Peyer's patch (tissue), 4 donors: ENCODE results near the gene SLC25A53. TPM values are rescaled to one million over a fixed set of nuclear protein-coding genes. Genes with fewer than 3 reads are reported as not detected.
"Not testable (repeated sequence)": the region's sequence is repeated elsewhere in the genome, so short reads cannot be mapped to it uniquely, and the experiment has no call there.

Experiments
- DNase-seq, 3 donors: peaks; one replicate each; pipeline ENCODE4 v3.0.0-alpha.2; 2017 to 2019
- H3K27ac ChIP-seq, 4 donors: fragments of 200-600 bp; sonication (generic); one replicate each; pipeline ENCODE4 v1.5.1; 2016 to 2019
- H3K27me3 ChIP-seq, 2 donors: fragments of 200-600 bp; sonication (generic); one replicate each; pipeline ENCODE4 v1.5.1; 2019
- H3K36me3 ChIP-seq, 3 donors: fragments of 200-600 bp; sonication (generic); one replicate each; pipeline ENCODE4 v1.5.1; 2016 to 2019
- H3K4me1 ChIP-seq, 4 donors: fragments of 200-600 bp; sonication (generic); one replicate each; pipeline ENCODE4 v1.5.1; 2016 to 2019
- H3K4me3 ChIP-seq, 4 donors: fragments of 200-600 bp; sonication (generic); 1 replicate in 3 of 4; 2 replicates in 1 of 4; pipeline ENCODE4 v1.5.1; 2016 to 2019; ENCODE audit warnings: mild to moderate bottlenecking in 1 of 4
- H3K9me3 ChIP-seq, 4 donors: fragments of 200-600 bp; sonication (generic); one replicate each; pipeline ENCODE4 v1.5.1; 2016 to 2019; ENCODE audit warnings: mild to moderate bottlenecking in 1 of 4
- POLR2A ChIP-seq, 2 donors: fragments of 450-650 bp; IDR thresholded peaks; one replicate each; pipeline ENCODE4 v1.5.1; 2017; ENCODE audit warnings: antibody characterized with exemption in 2 of 2, mild to moderate bottlenecking in 2 of 2, moderate library complexity in 2 of 2
- total RNA-seq, 4 donors: library from RNA; depleted of rRNA; stranded (reverse); fragments of >200 nt; gene quantifications; one replicate each; pipeline ENCODE4 v1.1.0, GENCODE V29; 2016
- TF ChIP-seq, protein P1 (sequence below), 6 experiments: fragments of 450-650 bp in 4 of 6; fragments of 200-600 bp in 2 of 6; sonication (generic) in 1 of 6; IDR thresholded peaks; one replicate each; pipeline ENCODE4 v1.5.1; 2017 to 2019; ENCODE audit warnings: antibody characterized with exemption in 6 of 6, mild to moderate bottlenecking in 3 of 6, moderate library complexity in 1 of 6

Gene SLC25A53
- total RNA-seq, 4 donors from 2014 or later = 8.1 to 11.3 (median 9.6) TPM

GRCh38 chrX:104112326-104112951 lies 44.4 kb downstream of the SLC25A53 start, which contains the start of gene ZCCHC18:
Gene ZCCHC18, plus strand, starts transcription at chrX:104112523. Its CDS starts 1,589 bp downstream, at chrX:104114112.
- Histone ChIP-seq H3K36me3 (no peaks in the 10 kb centered on the region), H3K4me1 (no peaks in the 10 kb centered on the region), H3K27me3 (no peaks in the 10 kb centered on the region), H3K27ac (peak within 1 kb of the TSS; percentile 67 to 81 (median 75)), H3K4me3 (peak within 1 kb of the TSS; percentile 41 to 59 (median 54)), H3K9me3 (no peaks in the 10 kb centered on the region)
- DNase-seq = peak; percentile 51 to 67 (median 55)
- TF ChIP-seq POLR2A (IDR thresholded peaks at IDR 0.05) = no peak
- TF ChIP-seq, protein P1, sequence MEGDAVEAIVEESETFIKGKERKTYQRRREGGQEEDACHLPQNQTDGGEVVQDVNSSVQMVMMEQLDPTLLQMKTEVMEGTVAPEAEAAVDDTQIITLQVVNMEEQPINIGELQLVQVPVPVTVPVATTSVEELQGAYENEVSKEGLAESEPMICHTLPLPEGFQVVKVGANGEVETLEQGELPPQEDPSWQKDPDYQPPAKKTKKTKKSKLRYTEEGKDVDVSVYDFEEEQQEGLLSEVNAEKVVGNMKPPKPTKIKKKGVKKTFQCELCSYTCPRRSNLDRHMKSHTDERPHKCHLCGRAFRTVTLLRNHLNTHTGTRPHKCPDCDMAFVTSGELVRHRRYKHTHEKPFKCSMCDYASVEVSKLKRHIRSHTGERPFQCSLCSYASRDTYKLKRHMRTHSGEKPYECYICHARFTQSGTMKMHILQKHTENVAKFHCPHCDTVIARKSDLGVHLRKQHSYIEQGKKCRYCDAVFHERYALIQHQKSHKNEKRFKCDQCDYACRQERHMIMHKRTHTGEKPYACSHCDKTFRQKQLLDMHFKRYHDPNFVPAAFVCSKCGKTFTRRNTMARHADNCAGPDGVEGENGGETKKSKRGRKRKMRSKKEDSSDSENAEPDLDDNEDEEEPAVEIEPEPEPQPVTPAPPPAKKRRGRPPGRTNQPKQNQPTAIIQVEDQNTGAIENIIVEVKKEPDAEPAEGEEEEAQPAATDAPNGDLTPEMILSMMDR (IDR thresholded peaks at IDR 0.05) = no peak

GRCh38 chrX:104110491-104111240 lies 46.1 kb downstream of the SLC25A53 start:
- H3K4me3 ChIP-seq, H3K27me3 ChIP-seq, H3K36me3 ChIP-seq, H3K4me1 ChIP-seq, H3K9me3 ChIP-seq: not testable (repeated sequence)
- H3K27ac ChIP-seq = peak overlapping the region; percentile 24 to 81 (median 64)
- DNase-seq = peak in 1 of 3 donors; percentile 51

DNA sequence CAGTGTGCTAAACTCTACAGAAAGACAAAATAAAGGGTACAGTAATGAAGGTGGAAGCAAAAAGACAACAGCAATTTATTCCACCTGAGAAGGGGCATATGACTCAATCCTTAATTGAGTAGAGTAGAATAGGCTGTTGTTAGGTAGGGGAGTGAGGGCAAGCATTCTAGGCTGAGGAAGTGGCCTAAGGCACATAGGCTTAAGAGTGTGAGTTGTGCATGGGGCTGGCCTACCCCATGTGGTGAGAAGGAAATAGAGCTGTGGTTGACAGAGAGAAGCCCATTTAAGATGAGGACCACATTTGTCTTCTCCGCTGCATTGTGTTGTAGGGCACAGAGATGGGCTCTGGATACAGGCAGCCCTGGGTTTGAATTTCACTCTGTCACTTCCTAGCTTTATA lies 47.9 kb downstream of the SLC25A53 start:
- TF ChIP-seq, protein P1 (IDR thresholded peaks at IDR 0.05) = no peak
- no peak for TF ChIP-seq POLR2A (IDR thresholded peaks at IDR 0.05)
- Histone ChIP-seq H3K9me3 (no peaks in the 10 kb centered on the region), H3K27me3 (no peaks in the 10 kb centered on the region), H3K27ac (no peak overlapping the region), H3K4me1 (no peaks in the 10 kb centered on the region), H3K36me3 (no peaks in the 10 kb centered on the region), H3K4me3 (no peak overlapping the region)
- peak in 1 of 3 donors; percentile 49 for DNase-seq

DNA sequence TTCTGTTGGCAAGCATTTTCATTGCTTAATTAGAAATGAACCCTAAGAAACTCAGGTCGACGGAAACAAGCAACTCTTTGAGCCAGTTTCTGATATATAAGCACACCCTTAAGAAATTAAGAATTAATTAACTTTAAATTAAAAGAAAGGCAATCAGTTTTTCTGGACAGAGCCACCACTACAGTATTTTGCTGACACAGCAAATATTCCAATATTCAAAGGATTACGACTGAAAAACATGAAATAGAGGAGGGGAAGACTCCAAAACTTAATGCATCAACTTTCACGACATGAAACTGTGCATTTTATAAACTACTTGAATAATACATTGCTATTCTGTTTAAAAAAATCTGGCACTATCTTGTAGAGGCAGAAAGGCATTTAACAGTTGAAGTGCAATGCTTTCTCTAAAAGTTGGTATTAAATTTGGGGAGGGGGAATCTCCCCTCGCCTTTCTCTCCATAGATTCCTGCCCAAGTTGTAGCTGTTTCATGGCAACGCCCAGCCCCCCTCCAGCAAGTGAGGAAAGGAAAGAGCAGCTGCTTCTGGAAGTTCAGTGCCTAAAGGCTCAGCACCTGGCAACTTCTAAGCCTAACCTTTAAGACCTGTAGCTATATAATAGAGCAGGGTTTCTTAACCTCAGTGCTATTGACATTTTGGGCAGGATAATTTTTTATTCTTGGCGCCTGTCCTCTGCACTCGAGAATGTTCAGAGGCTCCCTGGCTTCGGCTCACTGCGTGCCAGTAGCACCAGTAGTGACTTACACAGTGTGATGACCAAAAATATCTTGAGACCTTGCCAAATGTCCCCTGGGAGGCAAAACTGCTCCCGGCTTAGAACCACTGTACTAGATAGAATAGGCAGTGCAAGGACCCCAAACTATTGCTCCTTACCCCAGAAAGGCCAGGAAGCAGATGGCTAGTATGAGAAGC lies 51.2 kb downstream of the SLC25A53 start:
- H3K36me3 ChIP-seq = no peaks in the 10 kb centered on the region
- H3K4me3 ChIP-seq = no peak overlapping the region
- DNase-seq = no peak
- no peaks in the 10 kb centered on the region for H3K4me1 ChIP-seq
- no peak overlapping the region for H3K27ac ChIP-seq
- H3K9me3 ChIP-seq = no peaks in the 10 kb centered on the region
- H3K27me3 ChIP-seq = no peaks in the 10 kb centered on the region
- TF ChIP-seq, protein P1 (IDR thresholded peaks at IDR 0.05) = no peak
- TF ChIP-seq POLR2A (IDR thresholded peaks at IDR 0.05) = no peak

DNA sequence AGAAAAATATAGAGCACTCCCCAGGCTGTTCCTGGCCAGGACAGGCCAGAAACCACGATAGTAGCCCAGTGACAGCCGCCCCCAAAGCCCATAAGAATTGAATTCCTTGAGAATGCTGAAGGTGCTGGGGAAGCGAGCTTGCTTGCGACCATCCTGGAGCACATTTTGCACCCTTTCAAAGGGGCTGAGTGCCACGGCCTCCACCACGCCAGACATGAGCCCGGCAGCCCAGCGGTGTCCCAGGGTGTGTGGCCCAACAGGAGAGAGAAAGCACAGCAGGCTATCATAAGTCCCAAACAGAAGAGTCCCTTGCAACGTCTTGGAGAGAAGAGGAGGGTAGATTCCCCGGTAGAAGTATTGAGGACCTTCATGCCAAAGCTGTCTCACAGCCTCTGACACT lies 52.1 kb downstream of the SLC25A53 start:
- H3K4me1 ChIP-seq = no peaks in the 10 kb centered on the region
- H3K36me3 ChIP-seq = no peaks in the 10 kb centered on the region
- H3K27ac ChIP-seq = no peak overlapping the region
- no peak for TF ChIP-seq POLR2A (IDR thresholded peaks at IDR 0.05)
- TF ChIP-seq, protein P1 (IDR thresholded peaks at IDR 0.05) = no peak
- H3K4me3 ChIP-seq = no peak overlapping the region
- DNase-seq = no peak
- no peaks in the 10 kb centered on the region for H3K27me3 ChIP-seq
- no peaks in the 10 kb centered on the region for H3K9me3 ChIP-seq
